ENCODE data around the gene TRDMT1. TPM values are rescaled to one million over a fixed set of nuclear protein-coding genes. Genes with fewer than 3 reads are reported as not detected.

The TRDMT1 gene
- polyA plus RNA-seq, 1 donor from 2014 or later: 25.4 TPM

GRCh38 chr10:17214971-17215781 lies 13.7 kb upstream of the TRDMT1 start:
- H3K9ac ChIP-seq (ENCODE audit: low read length): no peak overlapping the region
- H3F3A ChIP-seq (ENCODE audit: insufficient read depth, low read length, poor library complexity, severe bottlenecking): no peaks in the 10 kb centered on the region
- TF ChIP-seq REST (IDR thresholded peaks at IDR 0.05; ENCODE audit: borderline replicate concordance) (no peak), EZH2 (IDR thresholded peaks at IDR 0.05; ENCODE audit: borderline replicate concordance, insufficient read depth, low read length, poor library complexity, severe bottlenecking) (no peak), POLR2AphosphoS5 (IDR thresholded peaks at IDR 0.05) (no peak), EP300 (conservative IDR thresholded peaks at IDR 0.05; ENCODE audit: poor library complexity, severe bottlenecking) (no peak), CTCF (IDR thresholded peaks at IDR 0.05; ENCODE audit: poor library complexity, severe bottlenecking) (no peak)
- H3K9me2 ChIP-seq (ENCODE audit: insufficient read depth, low read length): no peaks in the 10 kb centered on the region
- no peaks in the 10 kb centered on the region for H3K9me3 ChIP-seq (ENCODE audit: low read length)
- no peaks in the 10 kb centered on the region for H3K79me2 ChIP-seq (replicated peaks; ENCODE audit: insufficient read depth, low read length)
- H3K27ac ChIP-seq (ENCODE audit: low read length): no peak overlapping the region
- no peaks in the 10 kb centered on the region for H3K36me3 ChIP-seq (ENCODE audit: insufficient read depth, low read length)
- no peaks in the 10 kb centered on the region for H3K27me3 ChIP-seq (ENCODE audit: insufficient read depth, low read depth, low read length)
- H3K4me3 ChIP-seq (ENCODE audit: low read length): no peak overlapping the region
- no peaks in the 10 kb centered on the region for H4K20me1 ChIP-seq (ENCODE audit: insufficient read depth)
- no peak overlapping the region for H2AFZ ChIP-seq (ENCODE audit: low read depth, low read length)
- no peak overlapping the region for H3K4me2 ChIP-seq (ENCODE audit: low read length)

- Histone ChIP-seq H3K79me2 (replicated peaks; ENCODE audit: insufficient read depth, low read length) (no peaks in the 10 kb centered on the region), H3K4me2 (ENCODE audit: low read length) (no peak overlapping the region), H3F3A (ENCODE audit: insufficient read depth, low read length, poor library complexity, severe bottlenecking) (no peaks in the 10 kb centered on the region), H4K20me1 (ENCODE audit: insufficient read depth) (no peaks in the 10 kb centered on the region), H3K4me3 (ENCODE audit: low read length) (no peak overlapping the region), H3K9me3 (ENCODE audit: low read length) (no peaks in the 10 kb centered on the region), H3K9me2 (ENCODE audit: insufficient read depth, low read length) (no peaks in the 10 kb centered on the region), H3K36me3 (ENCODE audit: insufficient read depth, low read length) (no peaks in the 10 kb centered on the region), H2AFZ (ENCODE audit: low read depth, low read length) (no peak overlapping the region), H3K9ac (ENCODE audit: low read length) (no peak overlapping the region), H3K27ac (ENCODE audit: low read length) (no peak overlapping the region), H3K27me3 (ENCODE audit: insufficient read depth, low read depth, low read length) (no peaks in the 10 kb centered on the region)
- no peak for TF ChIP-seq MXI1 (conservative IDR thresholded peaks at IDR 0.05; ENCODE audit: poor library complexity, severe bottlenecking)
- no peak for TF ChIP-seq POLR2AphosphoS5 (IDR thresholded peaks at IDR 0.05)
- no peak for TF ChIP-seq EP300 (conservative IDR thresholded peaks at IDR 0.05; ENCODE audit: poor library complexity, severe bottlenecking)
- no peak for TF ChIP-seq CTCF (IDR thresholded peaks at IDR 0.05; ENCODE audit: poor library complexity, severe bottlenecking)
- no peak for TF ChIP-seq SMC3 (conservative IDR thresholded peaks at IDR 0.05; ENCODE audit: poor library complexity)
- TF ChIP-seq REST (IDR thresholded peaks at IDR 0.05; ENCODE audit: borderline replicate concordance): no peak
- TF ChIP-seq TAF1 (IDR thresholded peaks at IDR 0.05; ENCODE audit: low read depth): no peak
- no peak for TF ChIP-seq EZH2 (IDR thresholded peaks at IDR 0.05; ENCODE audit: borderline replicate concordance, insufficient read depth, low read length, poor library complexity, severe bottlenecking)
- no peak for TF ChIP-seq RAD21 (conservative IDR thresholded peaks at IDR 0.05)
Observed at GRCh38 chr10:17214526-17214925, 13.1 kb upstream of the TRDMT1 start.
